Ascending aorta (tissue), 2 donors: Measurements from ENCODE around the gene WDR4. TPM values are rescaled to one million over a fixed set of nuclear protein-coding genes. Genes with fewer than 3 reads are reported as not detected.
"Not testable (repeated sequence)": the region's sequence is repeated elsewhere in the genome, so short reads cannot be mapped to it uniquely, and the experiment has no call there.

Source experiments
- DNase-seq, 2 donors: peaks; one replicate each; pipeline ENCODE4 v3.0.0-alpha.2; 2019; ENCODE audit warnings: low spot score in 2 of 2
- H3K27ac ChIP-seq, 2 donors: fragments of 200-600 bp; sonication (generic); one replicate each; pipeline ENCODE4 v1.5.1; 2016 to 2017; ENCODE audit warnings: mild to moderate bottlenecking in 1 of 2
- H3K27me3 ChIP-seq: fragments of 200-600 bp; sonication (generic); one replicate; pipeline ENCODE4 v1.5.1; 2017
- H3K36me3 ChIP-seq, 2 donors: fragments of 200-600 bp; sonication (generic); one replicate each; pipeline ENCODE4 v1.5.1; 2016
- H3K4me1 ChIP-seq, 2 donors: fragments of 200-600 bp; sonication (generic); one replicate each; pipeline ENCODE4 v1.5.1; 2016 to 2017; ENCODE audit warnings: mild to moderate bottlenecking in 1 of 2
- H3K4me3 ChIP-seq, 2 donors: fragments of 200-600 bp; sonication (generic); one replicate each; pipeline ENCODE4 v1.5.1; 2016 to 2017; ENCODE audit warnings: mild to moderate bottlenecking in 1 of 2
- H3K9me3 ChIP-seq, 2 donors: fragments of 200-600 bp; sonication (generic); one replicate each; pipeline ENCODE4 v1.5.1; 2016
- CTCF ChIP-seq, 3 experiments: fragments of 200-600 bp in 2 of 3; fragments of 450-650 bp in 1 of 3; sonication (generic) in 2 of 3; IDR thresholded peaks; one replicate each; pipeline ENCODE4 v1.5.1; 2016 to 2019; ENCODE audit warnings: antibody characterized with exemption in 3 of 3, mild to moderate bottlenecking in 1 of 3, moderate library complexity in 1 of 3
- intact Hi-C: fragments of 100-400 bp; cut with DNase I; formaldehyde crosslinking; loops from one replicate; pipeline ENCODE4 v1.15.1; 2023
- total RNA-seq: library from RNA; depleted of rRNA; stranded (reverse); fragments of >200 nt; gene quantifications from one replicate; pipeline ENCODE4 v1.1.0, GENCODE V29; 2016

WDR4 gene
- total RNA-seq, 1 donor from 2014 or later, result 51.9 TPM

GRCh38 chr21:42850463-42850862 lies 28.9 kb downstream of the WDR4 start:
- peaks cover 59 to 85% of the 10 kb centered on the region in 2 donors for H3K36me3 ChIP-seq
- intact Hi-C loops, result no loop called here
- no peak for TF ChIP-seq CTCF (IDR thresholded peaks at IDR 0.05)

GRCh38 chr21:42849759-42850412 lies 29.5 kb downstream of the WDR4 start:
- Histone ChIP-seq H3K4me1 (no peaks in the 10 kb centered on the region), H3K36me3 (peaks cover 54 to 79% of the 10 kb centered on the region in 2 donors), H3K27me3 (no peaks in the 10 kb centered on the region), H3K9me3 (no peaks in the 10 kb centered on the region), H3K4me3 (no peak overlapping the region), H3K27ac (no peak overlapping the region)
- TF ChIP-seq CTCF (IDR thresholded peaks at IDR 0.05), result no peak
- DNase-seq, result no peak
- intact Hi-C loops, result no loop called here

More at GRCh38 chr21:42850463-42850862, 28.9 kb downstream of the WDR4 start:
- DNase-seq, result no peak
- Histone ChIP-seq H3K27ac (no peak overlapping the region), H3K27me3 (no peaks in the 10 kb centered on the region), H3K9me3 (no peaks in the 10 kb centered on the region), H3K4me3 (no peak overlapping the region), H3K4me1 (no peaks in the 10 kb centered on the region)

GRCh38 chr21:42848932-42849758 lies 30.2 kb downstream of the WDR4 start:
- TF ChIP-seq CTCF (IDR thresholded peaks at IDR 0.05), result no peak
- no peaks in the 10 kb centered on the region for H3K27me3 ChIP-seq
- H3K27ac ChIP-seq, result no peak overlapping the region
- H3K4me1 ChIP-seq, result peaks cover 0 to 4% of the 10 kb centered on the region in 2 donors
- H3K4me3 ChIP-seq, result no peak overlapping the region
- peaks cover 55 to 75% of the 10 kb centered on the region in 2 donors for H3K36me3 ChIP-seq
- H3K9me3 ChIP-seq, result no peaks in the 10 kb centered on the region
- intact Hi-C loops, result no loop called here
- DNase-seq, result no peak

GRCh38 chr21:42848144-42848931 lies 31.0 kb downstream of the WDR4 start:
- H3K27me3 ChIP-seq, intact Hi-C loops, DNase-seq, H3K27ac ChIP-seq, H3K9me3 ChIP-seq, H3K4me3 ChIP-seq, H3K4me1 ChIP-seq: not testable (repeated sequence)
- H3K36me3 ChIP-seq, result peaks cover 56 to 71% of the 10 kb centered on the region in 2 donors

GRCh38 chr21:42847726-42848125 lies 31.6 kb downstream of the WDR4 start:
- no peak overlapping the region for H3K4me3 ChIP-seq
- no peak for TF ChIP-seq CTCF (IDR thresholded peaks at IDR 0.05)
- peaks cover 51 to 66% of the 10 kb centered on the region in 2 donors for H3K36me3 ChIP-seq
- H3K27me3 ChIP-seq, result no peaks in the 10 kb centered on the region
- DNase-seq, result no peak
- H3K27ac ChIP-seq, result no peak overlapping the region
- H3K9me3 ChIP-seq, result no peaks in the 10 kb centered on the region
- intact Hi-C loops, result no loop called here
- peaks cover 0 to 4% of the 10 kb centered on the region in 2 donors for H3K4me1 ChIP-seq
